Panc1 (cell line): ENCODE measurements around the gene TAC4. TPM values are rescaled to one million over a fixed set of nuclear protein-coding genes. Genes with fewer than 3 reads are reported as not detected.

ENCODE experiments used
- ATAC-seq: fragments of 200-7000 bp; cut with Tn5 transposase; 2 replicates; pipeline ENCODE4 v1.9.1; 2020; ENCODE audit warnings: mild to moderate bottlenecking, moderate library complexity
- BruUV-seq: library from RNA; stranded (reverse); fragments of 400-500 nt; replicated peaks from 2 replicates; lab custom pipeline; 2021; lab: Mats Ljungman, UMichigan
- CTCF ChIA-PET: fragments of 300-600 bp; sonication (Branson Sonifier 250); formaldehyde crosslinking; loops from one replicate; lab custom pipeline; 2022; ENCODE audit warnings: antibody characterized with exemption; lab: Charles Lee
- POLR2A ChIA-PET: fragments of 300-600 bp; sonication (Branson Sonifier 250); formaldehyde crosslinking; loops from one replicate; lab custom pipeline; 2022; ENCODE audit warnings: antibody characterized with exemption; lab: Charles Lee
- DNase-seq: peaks from one replicate; pipeline ENCODE4 v3.0.0-alpha.2; 2010; ENCODE audit warnings: low read depth, low spot score
- H3K27ac ChIP-seq: 2 replicates; pipeline ENCODE4 v1.5.1; 2011; ENCODE audit warnings: mild to moderate bottlenecking, low read length, inconsistent platforms
- H3K27me3 ChIP-seq: fragments of 200-500 bp; sonication (Bioruptor generic); 2 replicates; pipeline ENCODE4 v1.6.0; 2014; ENCODE audit warnings: low read length, inconsistent platforms; ENCODE audit not compliant: control insufficient read depth, insufficient read depth
- H3K36me3 ChIP-seq: fragments of 200-500 bp; sonication (Bioruptor generic); 2 replicates; pipeline ENCODE4 v1.5.1; 2014; ENCODE audit warnings: inconsistent platforms, mild to moderate bottlenecking, low read length, moderate library complexity; ENCODE audit not compliant: control insufficient read depth, insufficient read depth
- H3K4me1 ChIP-seq: 2 replicates; pipeline ENCODE4 v1.5.1; 2011; ENCODE audit warnings: inconsistent platforms, mild to moderate bottlenecking, low read length, moderate library complexity; ENCODE audit not compliant: control insufficient read depth, insufficient read depth
- H3K4me3 ChIP-seq, 2 experiments: 2 replicates each; pipeline ENCODE4 v1.5.1; 2011 to 2012; ENCODE audit warnings: low read depth in 2 of 2, low read length in 2 of 2, mild to moderate bottlenecking in 2 of 2, inconsistent platforms in 1 of 2, moderate library complexity in 1 of 2
- H3K9me3 ChIP-seq: fragments of 200-500 bp; sonication (Bioruptor generic); 2 replicates; pipeline ENCODE4 v1.5.1; 2014; ENCODE audit warnings: low read depth, mild to moderate bottlenecking, inconsistent platforms, low read length, moderate library complexity; ENCODE audit not compliant: control insufficient read depth, insufficient read depth
- POLR2AphosphoS5 ChIP-seq: IDR thresholded peaks from 2 replicates; pipeline ENCODE4 v1.6.1; 2012; ENCODE audit warnings: mild to moderate bottlenecking, low read depth, low read length, moderate library complexity
- SIN3A ChIP-seq: IDR thresholded peaks from 2 replicates; pipeline ENCODE4 v1.6.1; 2012; ENCODE audit warnings: low read depth, mild to moderate bottlenecking, low read length, moderate library complexity, borderline replicate concordance; ENCODE audit not compliant: insufficient read depth
- TCF7L2 ChIP-seq: IDR thresholded peaks from 2 replicates; pipeline ENCODE4 v1.6.1; 2011; ENCODE audit warnings: mild to moderate bottlenecking, low read depth, low read length, inconsistent platforms
- in situ Hi-C: cut with HindIII; loops from 2 replicates; pipeline ENCODE4 v1.10.0; 2016; ENCODE audit warnings: low sequenced_read_pairs, low pct_unique_long_range_greater_than_20kb
- intact Hi-C: fragments of 100-400 bp; cut with micrococcal nuclease; formaldehyde crosslinking; loops from one replicate; pipeline ENCODE4 v1.10.0; 2022; ENCODE audit not compliant: unreplicated experiment
- total RNA-seq: library from RNA; stranded (reverse); gene quantifications from one replicate; pipeline ENCODE4 v1.2.1, GENCODE V29; 2021; ENCODE audit not compliant: unreplicated experiment
- TF ChIP-seq, protein P1 (sequence below): fragments of 450-650 bp; IDR thresholded peaks from 2 replicates; pipeline ENCODE4 v1.5.1; 2017; ENCODE audit warnings: mild to moderate bottlenecking
- TF ChIP-seq, protein P2 (sequence below), 2 experiments: IDR thresholded peaks; 2 replicates each; pipeline ENCODE4 v1.6.1; 2011 to 2012; ENCODE audit warnings: low read depth in 2 of 2, control low read depth in 1 of 2, low read length in 1 of 2, mild to moderate bottlenecking in 1 of 2, moderate library complexity in 1 of 2; ENCODE audit not compliant: insufficient read depth in 1 of 2

Gene TAC4
- total RNA-seq, 1 experiment from 2014 or later, result not detected

DNA sequence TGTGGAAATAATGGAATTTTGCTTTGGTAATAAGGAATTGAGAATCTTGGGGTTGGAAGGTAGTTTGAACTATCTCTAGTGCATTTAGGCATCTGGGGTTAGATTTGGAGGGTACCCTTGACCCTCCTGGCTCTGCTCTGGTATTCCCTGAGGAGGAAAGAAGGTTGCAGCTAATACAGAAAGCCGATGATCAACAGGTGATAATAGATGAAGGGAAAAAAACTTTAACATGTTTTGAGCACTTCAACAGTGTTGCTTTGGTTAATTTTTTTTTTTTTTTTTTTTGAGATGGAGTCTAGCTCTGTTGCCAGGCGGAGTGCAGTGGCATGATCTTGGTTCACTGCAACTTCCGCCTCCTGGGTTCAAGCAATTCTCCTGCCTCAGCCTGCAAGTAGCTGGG, 54.6 kb downstream of the TAC4 start:
- TF ChIP-seq, protein P1, sequence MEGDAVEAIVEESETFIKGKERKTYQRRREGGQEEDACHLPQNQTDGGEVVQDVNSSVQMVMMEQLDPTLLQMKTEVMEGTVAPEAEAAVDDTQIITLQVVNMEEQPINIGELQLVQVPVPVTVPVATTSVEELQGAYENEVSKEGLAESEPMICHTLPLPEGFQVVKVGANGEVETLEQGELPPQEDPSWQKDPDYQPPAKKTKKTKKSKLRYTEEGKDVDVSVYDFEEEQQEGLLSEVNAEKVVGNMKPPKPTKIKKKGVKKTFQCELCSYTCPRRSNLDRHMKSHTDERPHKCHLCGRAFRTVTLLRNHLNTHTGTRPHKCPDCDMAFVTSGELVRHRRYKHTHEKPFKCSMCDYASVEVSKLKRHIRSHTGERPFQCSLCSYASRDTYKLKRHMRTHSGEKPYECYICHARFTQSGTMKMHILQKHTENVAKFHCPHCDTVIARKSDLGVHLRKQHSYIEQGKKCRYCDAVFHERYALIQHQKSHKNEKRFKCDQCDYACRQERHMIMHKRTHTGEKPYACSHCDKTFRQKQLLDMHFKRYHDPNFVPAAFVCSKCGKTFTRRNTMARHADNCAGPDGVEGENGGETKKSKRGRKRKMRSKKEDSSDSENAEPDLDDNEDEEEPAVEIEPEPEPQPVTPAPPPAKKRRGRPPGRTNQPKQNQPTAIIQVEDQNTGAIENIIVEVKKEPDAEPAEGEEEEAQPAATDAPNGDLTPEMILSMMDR, result no peak
- TF ChIP-seq POLR2AphosphoS5 (no peak), TCF7L2 (no peak), SIN3A (no peak)
- TF ChIP-seq, protein P2, sequence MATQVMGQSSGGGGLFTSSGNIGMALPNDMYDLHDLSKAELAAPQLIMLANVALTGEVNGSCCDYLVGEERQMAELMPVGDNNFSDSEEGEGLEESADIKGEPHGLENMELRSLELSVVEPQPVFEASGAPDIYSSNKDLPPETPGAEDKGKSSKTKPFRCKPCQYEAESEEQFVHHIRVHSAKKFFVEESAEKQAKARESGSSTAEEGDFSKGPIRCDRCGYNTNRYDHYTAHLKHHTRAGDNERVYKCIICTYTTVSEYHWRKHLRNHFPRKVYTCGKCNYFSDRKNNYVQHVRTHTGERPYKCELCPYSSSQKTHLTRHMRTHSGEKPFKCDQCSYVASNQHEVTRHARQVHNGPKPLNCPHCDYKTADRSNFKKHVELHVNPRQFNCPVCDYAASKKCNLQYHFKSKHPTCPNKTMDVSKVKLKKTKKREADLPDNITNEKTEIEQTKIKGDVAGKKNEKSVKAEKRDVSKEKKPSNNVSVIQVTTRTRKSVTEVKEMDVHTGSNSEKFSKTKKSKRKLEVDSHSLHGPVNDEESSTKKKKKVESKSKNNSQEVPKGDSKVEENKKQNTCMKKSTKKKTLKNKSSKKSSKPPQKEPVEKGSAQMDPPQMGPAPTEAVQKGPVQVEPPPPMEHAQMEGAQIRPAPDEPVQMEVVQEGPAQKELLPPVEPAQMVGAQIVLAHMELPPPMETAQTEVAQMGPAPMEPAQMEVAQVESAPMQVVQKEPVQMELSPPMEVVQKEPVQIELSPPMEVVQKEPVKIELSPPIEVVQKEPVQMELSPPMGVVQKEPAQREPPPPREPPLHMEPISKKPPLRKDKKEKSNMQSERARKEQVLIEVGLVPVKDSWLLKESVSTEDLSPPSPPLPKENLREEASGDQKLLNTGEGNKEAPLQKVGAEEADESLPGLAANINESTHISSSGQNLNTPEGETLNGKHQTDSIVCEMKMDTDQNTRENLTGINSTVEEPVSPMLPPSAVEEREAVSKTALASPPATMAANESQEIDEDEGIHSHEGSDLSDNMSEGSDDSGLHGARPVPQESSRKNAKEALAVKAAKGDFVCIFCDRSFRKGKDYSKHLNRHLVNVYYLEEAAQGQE (IDR thresholded peaks at IDR 0.05; ENCODE audit: insufficient read depth in 1 of 2, low read depth in 2 of 2, low read length in 1 of 2), result no peak
- H3K27me3 ChIP-seq, result no peaks in the 10 kb centered on the region
- CTCF ChIA-PET, result no interaction called here
- H3K4me3 ChIP-seq, result no peak overlapping the region
- intact Hi-C loops, result no loop called here
- in situ Hi-C loops, result no loop called here
- H3K4me1 ChIP-seq, result peaks cover 12% of the 10 kb centered on the region
- no peak overlapping the region for H3K27ac ChIP-seq
- ATAC-seq (no peak), DNase-seq (no peak)
- H3K36me3 ChIP-seq, result peaks cover 39% of the 10 kb centered on the region
- no peaks in the 10 kb centered on the region for H3K9me3 ChIP-seq
- no TSS peak for BruUV-seq
- POLR2A ChIA-PET, result no interaction called here

DNA sequence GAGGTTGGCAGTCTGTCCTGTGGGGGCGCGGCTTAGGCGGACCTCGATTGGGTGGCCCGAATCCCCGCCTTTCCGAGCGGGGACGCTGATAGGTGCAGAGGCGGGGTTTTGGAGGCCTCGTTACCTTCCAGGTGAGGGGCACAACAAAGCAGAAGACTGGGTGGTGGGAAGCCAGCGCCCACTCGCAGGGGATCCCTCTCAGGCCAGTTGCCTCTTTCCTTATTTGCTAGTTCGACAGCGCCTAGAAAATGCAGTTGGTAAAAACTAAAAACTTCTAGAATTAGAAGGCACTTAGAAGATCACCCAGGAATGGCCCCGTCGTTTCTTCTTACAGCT, 58.7 kb downstream of the TAC4 start:
- in situ Hi-C loops (no loop called here), intact Hi-C loops (no loop called here)
- ChIA-PET CTCF (interaction anchor here (0.6 kb wide), 1 partner anchor 16 kb away, joined by 3 read pairs; no protein-coding TSS in a partner anchor), POLR2A (interaction anchor here (0.5 kb wide), 1 partner anchor 155 kb away, joined by 3 read pairs; no protein-coding TSS in a partner anchor)
- no TSS peak for BruUV-seq
- Histone ChIP-seq H3K4me1 (peaks cover 18% of the 10 kb centered on the region), H3K27me3 (no peaks in the 10 kb centered on the region), H3K4me3 (peak overlapping the region; percentile 78 to 92), H3K36me3 (peaks cover 18% of the 10 kb centered on the region), H3K27ac (0 out of 2 replicates have a peak overlapping the region, but pooled peaks have one; percentile 2), H3K9me3 (no peaks in the 10 kb centered on the region)
- TF ChIP-seq, protein P2 (IDR thresholded peaks at IDR 0.05; ENCODE audit: insufficient read depth in 1 of 2, low read depth in 2 of 2, low read length in 1 of 2), result no peak
- no peak for TF ChIP-seq POLR2AphosphoS5
- 0 out of 2 replicates have a peak, but pooled peaks have one; percentile 12 for TF ChIP-seq SIN3A
- DNase-seq (no peak), ATAC-seq (no peak)
